Type B pancreatic cell (in vitro differentiated cells): ENCODE data around the gene EIF3I. TPM values are rescaled to one million over a fixed set of nuclear protein-coding genes. Genes with fewer than 3 reads are reported as not detected.

Experiments used
- DNase-seq: peaks from one replicate; pipeline ENCODE4 v3.0.0; 2021; ENCODE audit warnings: mixed read lengths; ENCODE audit not compliant: unreplicated experiment; ENCODE audit errors: extremely low spot score
- H3K27ac Mint-ChIP-seq: 2 replicates; pipeline ENCODE4 v1.8.0; 2021; ENCODE audit warnings: mild to moderate bottlenecking, mixed read lengths
- H3K27me3 Mint-ChIP-seq: 2 replicates; pipeline ENCODE4 v1.8.0; 2021; ENCODE audit warnings: mixed read lengths
- H3K36me3 Mint-ChIP-seq: 2 replicates; pipeline ENCODE4 v1.8.0; 2021; ENCODE audit warnings: mixed read lengths
- H3K4me1 Mint-ChIP-seq: one replicate; pipeline ENCODE4 v1.8.0; 2021; ENCODE audit warnings: mixed read lengths; ENCODE audit not compliant: unreplicated experiment
- H3K4me3 Mint-ChIP-seq: 2 replicates; pipeline ENCODE4 v1.8.0; 2021; ENCODE audit warnings: mild to moderate bottlenecking, mixed read lengths
- H3K9me3 Mint-ChIP-seq: 2 replicates; pipeline ENCODE4 v1.8.0; 2021; ENCODE audit warnings: mixed read lengths
- CTCF ChIP-seq: fragments of 200-600 bp; sonication (generic); conservative IDR thresholded peaks from 2 replicates; pipeline ENCODE4 v1.5.0; 2021; ENCODE audit warnings: antibody characterized with exemption, mild to moderate bottlenecking
- total RNA-seq: library from RNA; stranded (reverse); gene quantifications from 2 replicates; pipeline ENCODE4 v1.2.1, GENCODE V29; 2021; ENCODE audit warnings: low replicate concordance

The EIF3I gene
- total RNA-seq, 1 donor from 2014 or later = 179 TPM

- no peak for TF ChIP-seq CTCF
- Mint-ChIP-seq H3K27ac (peak overlapping the region; percentile 1), H3K4me1 (peaks cover 24% of the 10 kb centered on the region), H3K9me3 (no peaks in the 10 kb centered on the region), H3K36me3 (peaks cover 36% of the 10 kb centered on the region), H3K27me3 (no peaks in the 10 kb centered on the region), H3K4me3 (no peak overlapping the region)
- no peak for DNase-seq
Observed at GRCh38 chr1:32186077-32186476, 36.1 kb upstream of the EIF3I start.

DNA sequence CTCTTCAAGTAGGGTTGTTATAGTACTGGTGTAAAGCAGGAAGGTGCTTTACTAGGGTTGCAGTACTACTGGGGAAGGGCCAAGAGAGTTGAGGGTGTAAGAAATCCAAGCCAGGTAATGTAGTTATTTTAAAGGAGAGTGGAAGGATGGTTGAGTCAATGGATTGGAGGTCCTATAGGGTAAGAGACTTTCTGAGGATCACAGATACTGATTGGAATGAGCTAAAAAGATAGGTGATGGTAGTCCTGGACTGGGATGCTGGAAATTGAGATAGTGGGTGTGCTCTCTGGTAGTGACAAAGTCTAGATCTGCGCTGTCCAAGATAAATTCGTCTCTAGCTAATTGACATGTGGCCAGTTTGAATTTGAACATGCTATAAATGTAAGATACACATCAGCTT, 35.7 kb upstream of the EIF3I start:
- no peak overlapping the region for H3K4me3 Mint-ChIP-seq
- no peak for TF ChIP-seq CTCF
- no peak for DNase-seq
- no peaks in the 10 kb centered on the region for H3K27me3 Mint-ChIP-seq
- peak overlapping the region; percentile 1 for H3K27ac Mint-ChIP-seq
- H3K36me3 Mint-ChIP-seq = peaks cover 36% of the 10 kb centered on the region
- H3K9me3 Mint-ChIP-seq = no peaks in the 10 kb centered on the region
- peaks cover 20% of the 10 kb centered on the region for H3K4me1 Mint-ChIP-seq

DNA sequence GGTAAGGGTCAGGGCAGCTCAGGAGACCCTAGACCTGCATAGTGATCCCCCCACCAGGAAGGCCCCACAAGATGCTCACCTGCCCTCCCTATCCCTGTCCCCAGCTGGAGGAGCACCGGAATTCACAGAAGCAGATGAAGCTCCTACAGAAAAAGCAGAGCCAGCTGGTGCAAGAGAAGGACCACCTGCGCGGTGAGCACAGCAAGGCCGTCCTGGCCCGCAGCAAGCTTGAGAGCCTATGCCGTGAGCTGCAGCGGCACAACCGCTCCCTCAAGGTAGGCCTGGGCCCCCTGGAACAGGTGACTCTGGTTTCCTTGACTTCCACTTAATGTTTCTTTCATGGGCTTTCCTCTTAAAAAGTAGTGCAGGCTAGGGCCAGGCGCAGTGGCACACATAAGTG, 34.4 kb upstream of the EIF3I start:
- Mint-ChIP-seq H3K27ac (no peak overlapping the region), H3K9me3 (no peaks in the 10 kb centered on the region), H3K4me1 (peaks cover 18% of the 10 kb centered on the region), H3K36me3 (peaks cover 44% of the 10 kb centered on the region), H3K27me3 (no peaks in the 10 kb centered on the region), H3K4me3 (no peak overlapping the region)
- DNase-seq = no peak
- TF ChIP-seq CTCF = no peak

- TF ChIP-seq CTCF = no peak
- peaks cover 31% of the 10 kb centered on the region for H3K36me3 Mint-ChIP-seq
- DNase-seq = no peak
- peaks cover 2% of the 10 kb centered on the region for H3K4me1 Mint-ChIP-seq
- no peaks in the 10 kb centered on the region for H3K27me3 Mint-ChIP-seq
- no peak overlapping the region for H3K27ac Mint-ChIP-seq
- no peaks in the 10 kb centered on the region for H3K9me3 Mint-ChIP-seq
- no peak overlapping the region for H3K4me3 Mint-ChIP-seq
Observed at GRCh38 chr1:32192220-32192948, 29.8 kb upstream of the EIF3I start.

GRCh38 chr1:32194984-32195383, 27.2 kb upstream of the EIF3I start:
- H3K9me3 Mint-ChIP-seq = no peaks in the 10 kb centered on the region

More at GRCh38 chr1:32194984-32195383, 27.2 kb upstream of the EIF3I start:
- H3K4me1 Mint-ChIP-seq = peaks cover 13% of the 10 kb centered on the region
- no peak for TF ChIP-seq CTCF
- no peak overlapping the region for H3K4me3 Mint-ChIP-seq
- no peak overlapping the region for H3K27ac Mint-ChIP-seq
- no peak for DNase-seq
- H3K36me3 Mint-ChIP-seq = peaks cover 29% of the 10 kb centered on the region
- H3K27me3 Mint-ChIP-seq = no peaks in the 10 kb centered on the region
